Measurements from ENCODE around the gene TPI1.
A peak's percentile ranks its signal among the peaks of the same experiment; 100 is the strongest.
"Not testable (repeated sequence)": the region's sequence is repeated elsewhere in the genome, so short reads cannot be mapped to it uniquely, and the experiment has no call there.

TPI1 gene

GRCh38 chr12:6894321-6894720 is 27.0 kb downstream of the TPI1 start:
- DNase-seq (ENCODE audit: low spot score) = no peak

GRCh38 chr12:6896846-6897435 is 29.6 kb downstream of the TPI1 start:
- DNase-seq (ENCODE audit: low spot score) = no peak

DNA sequence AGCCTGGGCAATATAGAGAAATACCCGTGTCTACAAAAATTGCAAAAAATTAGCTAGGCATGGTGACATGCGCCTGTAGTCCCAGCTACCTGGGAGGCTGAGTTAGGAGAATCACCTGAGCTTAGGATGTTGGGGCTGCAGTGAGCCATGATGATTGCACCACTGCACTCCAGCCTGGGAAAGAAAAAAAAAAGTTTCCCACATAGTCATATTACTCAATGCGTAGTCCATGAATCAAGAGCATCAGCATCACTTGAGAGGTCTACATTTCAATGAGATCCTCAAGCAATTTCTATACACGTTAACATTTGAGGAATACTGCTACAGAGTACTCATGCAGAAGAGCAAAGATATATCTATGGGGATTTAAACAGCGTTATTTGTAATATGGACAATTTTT is 32.1 kb downstream of the TPI1 start:
- no peak for DNase-seq (ENCODE audit: low spot score)

DNA sequence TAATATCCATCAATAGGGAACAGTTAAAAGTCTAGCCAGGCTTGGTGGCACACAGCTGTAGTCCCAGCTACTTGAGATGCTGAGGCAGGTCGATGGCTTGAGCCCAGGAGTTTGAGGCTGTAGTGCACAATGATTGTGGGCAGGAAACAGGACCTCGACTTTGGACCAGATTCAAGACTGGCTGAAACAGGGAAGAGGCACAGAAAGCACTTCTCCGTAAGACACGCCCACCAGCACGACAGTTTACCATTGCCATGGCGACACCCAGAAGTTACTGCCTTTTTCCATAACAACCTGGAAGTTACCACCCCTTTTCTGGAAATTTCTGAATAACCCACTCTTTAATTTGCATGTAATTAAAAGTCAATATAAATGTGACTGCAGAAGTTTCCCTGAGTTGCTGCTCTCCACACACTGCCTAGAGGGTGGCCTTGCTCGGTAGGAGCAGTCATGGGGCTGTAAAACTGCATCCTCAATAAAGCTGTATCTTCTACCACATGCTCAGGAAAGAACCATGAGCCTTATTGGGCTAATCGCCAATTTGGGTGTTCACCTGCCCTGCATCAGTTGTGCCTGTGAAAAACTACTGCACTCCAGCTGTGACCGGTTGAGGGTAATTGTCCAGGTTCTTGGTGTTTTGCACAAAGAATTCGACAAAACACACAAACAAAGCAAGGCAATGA is 32.6 kb downstream of the TPI1 start:
- peak; percentile 35 for DNase-seq (ENCODE audit: low spot score)

DNA sequence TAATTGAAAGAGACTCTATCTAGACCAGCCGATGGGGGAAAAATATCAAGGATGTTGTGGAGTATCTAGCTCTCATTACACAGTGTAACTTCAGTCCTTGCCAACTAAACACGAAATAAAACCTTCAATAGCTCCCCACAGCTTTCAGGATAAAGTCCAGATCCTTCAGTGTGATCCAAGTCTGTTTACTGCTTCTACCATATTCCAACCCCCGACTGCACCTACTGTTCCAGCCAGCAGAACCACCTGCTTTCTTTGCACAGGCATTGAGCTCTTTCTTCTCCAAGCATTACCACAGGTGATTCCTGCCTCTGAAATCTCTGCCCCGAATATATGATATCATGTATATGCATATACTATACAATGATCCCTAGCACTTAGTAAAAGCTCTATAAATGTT is 35.1 kb downstream of the TPI1 start:
- no peak for DNase-seq (ENCODE audit: low spot score)

DNA sequence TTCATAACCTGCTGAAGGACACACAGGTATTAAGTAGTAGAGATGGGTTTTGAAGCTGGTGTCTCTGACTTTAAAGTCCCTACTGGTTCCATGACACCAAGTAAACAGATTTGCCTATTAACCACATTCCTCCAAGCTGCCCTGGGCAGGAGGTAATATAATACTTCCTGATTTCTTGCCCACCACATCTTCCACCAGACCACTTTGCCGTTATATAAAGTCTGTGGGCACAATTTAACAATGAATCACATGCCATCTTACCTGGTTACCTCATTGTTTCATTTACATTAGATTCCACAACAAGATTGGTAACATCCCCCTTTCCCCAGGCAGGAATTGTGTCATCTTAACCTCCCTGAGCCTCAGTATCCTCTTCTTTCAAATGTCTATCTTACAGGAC is 36.4 kb downstream of the TPI1 start:
- no peak for DNase-seq (ENCODE audit: low spot score)

DNA sequence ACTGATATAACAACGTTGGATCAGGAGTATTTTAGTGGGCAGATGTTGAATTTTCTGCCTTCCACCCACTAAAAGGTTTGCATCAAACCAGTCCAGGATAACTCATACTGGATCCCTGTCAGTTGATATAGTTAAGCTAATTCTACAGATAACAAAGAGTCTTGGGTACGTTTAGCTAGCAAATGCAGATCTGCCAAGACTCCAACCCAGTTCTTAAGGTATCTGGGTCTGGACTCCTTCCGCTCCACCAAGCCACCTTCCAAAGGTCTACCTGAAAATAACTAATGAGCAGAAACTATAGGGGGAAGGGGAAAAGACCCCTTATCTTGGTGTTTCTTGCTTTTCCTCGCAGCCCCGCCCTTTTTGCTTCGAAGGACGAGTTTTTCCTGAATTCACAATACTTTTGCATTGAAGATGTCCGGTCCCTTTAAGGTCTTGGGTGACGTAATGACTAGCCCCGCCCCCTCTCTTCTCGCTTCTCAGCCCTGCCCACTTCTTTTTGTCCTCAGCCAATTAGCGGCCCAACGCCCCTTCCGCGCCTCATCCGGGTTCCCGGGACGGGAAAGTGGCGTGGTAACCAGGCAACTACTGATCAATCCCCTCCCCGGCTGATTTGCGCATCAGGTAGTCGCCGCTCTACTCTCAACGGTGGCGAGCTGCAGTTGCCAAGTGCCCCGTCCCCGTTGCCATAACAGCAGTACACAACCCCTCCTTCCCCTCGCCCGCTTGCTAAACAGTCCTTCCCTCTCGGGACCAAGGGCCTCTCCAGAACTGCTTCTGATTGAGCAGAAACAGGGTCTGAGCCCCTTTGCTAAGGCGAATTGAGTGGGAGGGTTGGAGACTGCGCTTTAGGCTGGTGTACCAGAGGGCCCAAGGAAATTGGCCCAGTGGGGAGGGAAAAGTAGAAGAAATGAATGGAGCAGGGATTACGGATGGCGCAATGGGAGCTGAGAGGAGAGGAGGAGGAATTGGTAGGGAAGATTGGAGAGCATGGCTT is 37.2 kb downstream of the TPI1 start, which contains the start of gene LRRC23:
TSS of gene LRRC23 (plus strand) at position 543 of the 997 bp plus-strand sequence. CDS start 812 bp downstream, outside the sequence.
- peak; percentile 99 for DNase-seq (ENCODE audit: low spot score)

GRCh38 chr12:6905414-6906040 is 38.2 kb downstream of the TPI1 start:
- DNase-seq (ENCODE audit: low spot score) = no peak

DNA sequence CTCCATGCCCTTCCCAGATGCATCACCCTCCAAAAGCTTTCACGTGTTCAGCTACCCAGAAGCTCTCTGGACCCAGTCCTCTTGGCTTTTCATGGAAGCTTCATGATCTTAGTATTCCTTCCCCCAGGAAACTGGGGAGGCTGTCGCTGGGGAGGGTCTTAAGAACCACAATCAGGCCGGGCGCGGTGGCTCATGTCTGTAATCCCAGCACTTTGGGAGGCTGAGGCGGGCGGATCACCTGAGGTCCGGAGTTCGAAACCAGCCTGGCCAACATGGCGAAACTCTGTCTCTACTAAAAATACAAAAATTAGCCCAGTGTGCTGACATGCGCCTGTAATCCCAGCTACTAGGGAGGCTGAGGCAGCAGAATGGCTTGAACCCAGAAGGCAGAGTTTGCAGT is 40.8 kb downstream of the TPI1 start:
- not testable (repeated sequence) for DNase-seq (ENCODE audit: low spot score)

GRCh38 chr12:6909421-6910145 is 42.3 kb downstream of the TPI1 start:
- no peak for DNase-seq (ENCODE audit: low spot score)

DNA sequence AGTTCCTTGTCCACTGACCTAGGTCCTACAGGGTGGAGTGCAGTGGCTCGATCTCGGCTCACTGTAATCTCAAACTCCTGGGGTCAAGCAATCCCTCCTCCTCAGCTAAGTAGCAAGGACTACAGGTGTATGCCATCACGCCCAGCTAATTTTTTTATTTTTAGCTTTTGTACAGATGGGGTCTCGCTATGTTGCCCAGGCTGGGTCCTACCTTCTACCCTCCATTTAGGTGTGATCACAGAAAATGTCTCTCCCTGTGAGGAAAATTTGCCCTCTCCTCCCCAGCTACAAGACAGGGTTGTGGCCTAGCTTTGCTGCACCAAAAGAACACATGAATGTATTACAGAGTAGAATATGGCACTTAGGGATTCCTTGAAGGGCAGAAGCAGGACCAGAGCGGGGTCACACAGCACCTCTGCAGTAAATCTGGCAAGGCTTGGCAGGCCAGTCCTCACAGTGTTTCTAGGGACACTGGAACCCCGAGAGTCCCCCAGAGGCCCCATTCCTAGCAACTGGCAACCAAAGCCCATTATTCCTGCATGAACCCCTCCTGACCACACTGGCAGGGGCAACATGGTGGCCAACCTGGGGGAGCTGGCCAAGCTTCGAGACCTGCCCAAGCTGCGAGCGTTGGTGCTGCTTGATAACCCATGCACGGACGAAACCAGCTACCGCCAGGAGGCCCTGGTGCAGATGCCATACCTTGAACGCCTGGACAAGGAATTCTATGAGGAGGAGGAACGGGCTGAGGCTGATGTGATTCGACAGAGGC is 45.0 kb downstream of the TPI1 start:
- DNase-seq (ENCODE audit: low spot score) = no peak

DNA sequence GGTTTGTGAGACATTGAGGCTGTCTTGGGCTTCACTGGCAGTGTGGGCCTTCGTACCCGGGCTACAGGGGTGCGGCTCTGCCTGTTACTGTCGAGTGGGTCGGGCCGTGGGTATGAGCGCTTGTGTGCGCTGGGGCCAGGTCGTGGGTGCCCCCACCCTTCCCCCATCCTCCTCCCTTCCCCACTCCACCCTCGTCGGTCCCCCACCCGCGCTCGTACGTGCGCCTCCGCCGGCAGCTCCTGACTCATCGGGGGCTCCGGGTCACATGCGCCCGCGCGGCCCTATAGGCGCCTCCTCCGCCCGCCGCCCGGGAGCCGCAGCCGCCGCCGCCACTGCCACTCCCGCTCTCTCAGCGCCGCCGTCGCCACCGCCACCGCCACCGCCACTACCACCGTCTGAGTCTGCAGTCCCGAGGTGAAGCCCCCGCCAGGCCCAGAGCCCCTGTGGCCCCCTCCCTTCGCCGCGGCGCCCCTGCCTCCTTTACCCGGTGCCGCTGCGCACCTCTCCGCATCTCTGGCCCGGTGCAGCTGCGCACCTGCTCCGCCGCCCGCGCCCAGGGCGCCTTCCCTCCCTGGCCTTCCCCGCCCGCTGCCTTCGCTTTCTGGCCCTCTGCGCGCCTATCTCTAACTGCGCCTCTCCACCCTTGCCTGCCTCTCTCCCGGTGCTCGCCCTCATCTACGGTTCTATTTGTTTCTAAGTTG is 47.1 kb downstream of the TPI1 start, which contains the start of gene ENO2:
TSS of gene ENO2 (plus strand) at position 335 of the 701 bp plus-strand sequence. CDS start 1,253 bp downstream, outside the sequence.
- peak; percentile 90 for DNase-seq (ENCODE audit: low spot score)

GRCh38 chr12:6914947-6915788 is 47.8 kb downstream of the TPI1 start:
- no peak for DNase-seq (ENCODE audit: low spot score)

- no peak for DNase-seq (ENCODE audit: low spot score)
Observed at GRCh38 chr12:6915789-6916285, 48.5 kb downstream of the TPI1 start.

DNA sequence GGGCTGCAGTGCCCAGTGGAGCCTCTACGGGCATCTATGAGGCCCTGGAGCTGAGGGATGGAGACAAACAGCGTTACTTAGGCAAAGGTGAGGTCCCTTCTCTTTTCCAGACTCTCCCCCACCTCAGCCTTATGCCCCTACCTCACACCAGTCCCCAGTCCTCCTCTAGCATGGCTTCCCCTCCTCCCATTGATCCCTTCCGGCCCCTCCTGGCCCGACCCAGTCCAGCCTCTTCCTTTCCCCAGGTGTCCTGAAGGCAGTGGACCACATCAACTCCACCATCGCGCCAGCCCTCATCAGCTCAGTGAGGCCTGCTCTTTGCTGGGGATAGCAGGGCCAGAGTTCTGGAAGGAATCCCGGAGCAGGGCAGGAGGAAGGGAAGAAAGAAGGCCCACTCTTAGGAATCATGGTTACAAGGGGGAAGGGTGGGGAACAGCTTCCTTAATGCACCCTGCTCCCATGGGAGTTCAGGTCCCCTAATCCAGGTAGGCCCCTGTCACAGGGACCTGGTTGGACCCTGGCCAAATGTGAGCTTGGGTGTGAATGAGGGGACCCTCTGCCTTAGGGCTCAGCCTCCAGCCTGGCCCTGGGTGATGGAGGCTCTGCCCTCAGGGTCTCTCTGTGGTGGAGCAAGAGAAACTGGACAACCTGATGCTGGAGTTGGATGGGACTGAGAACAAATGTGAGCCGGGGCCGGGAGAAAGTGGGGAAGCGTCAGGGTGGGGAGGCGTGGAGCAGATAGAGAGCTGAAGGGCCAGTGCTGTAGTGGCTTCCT is 49.3 kb downstream of the TPI1 start:
- DNase-seq (ENCODE audit: low spot score) = no peak

GRCh38 chr12:6917491-6918231 is 50.3 kb downstream of the TPI1 start:
- DNase-seq (ENCODE audit: low spot score) = no peak

DNA sequence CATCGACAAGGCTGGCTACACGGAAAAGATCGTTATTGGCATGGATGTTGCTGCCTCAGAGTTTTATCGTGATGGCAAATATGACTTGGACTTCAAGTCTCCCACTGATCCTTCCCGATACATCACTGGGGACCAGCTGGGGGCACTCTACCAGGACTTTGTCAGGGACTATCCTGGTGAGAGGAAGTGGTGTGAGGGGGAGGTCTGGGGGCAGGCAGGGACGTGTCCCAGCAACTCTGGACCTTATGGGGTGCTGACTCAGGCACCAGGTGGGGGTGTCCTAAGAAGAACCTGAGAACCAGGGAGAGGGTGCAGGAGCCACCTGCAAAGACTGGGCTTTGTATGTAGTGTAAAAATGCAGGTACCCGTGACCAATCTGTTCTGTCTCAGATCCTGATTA is 52.3 kb downstream of the TPI1 start:
- no peak for DNase-seq (ENCODE audit: low spot score)
